Measurements from ENCODE around the gene SGTA.
"Not testable (repeated sequence)": the region's sequence is repeated elsewhere in the genome, so short reads cannot be mapped to it uniquely, and the experiment has no call there.

SGTA gene

GRCh38 chr19:2782936-2783780 lies at the start of gene SGTA:
Gene SGTA, minus strand, starts transcription at chr19:2783273. Its CDS starts 14,205 bp downstream, at chr19:2769068.
- DNase-seq: peak; percentile 94

- DNase-seq: no peak
Measured at GRCh38 chr19:2827840-2828489, 44.9 kb upstream of the SGTA start.

- no peak for DNase-seq
Measured at GRCh38 chr19:2827022-2827421, 43.9 kb upstream of the SGTA start.

- no peak for DNase-seq
Measured at GRCh38 chr19:2824129-2824528, 41.1 kb upstream of the SGTA start.

- no peak for DNase-seq
Measured at GRCh38 chr19:2823646-2824045, 40.6 kb upstream of the SGTA start.

- DNase-seq: no peak
Measured at GRCh38 chr19:2822846-2823245, 39.8 kb upstream of the SGTA start.

GRCh38 chr19:2820112-2820702 lies 37.1 kb upstream of the SGTA start:
- DNase-seq: no peak

GRCh38 chr19:2819540-2820111 lies 36.6 kb upstream of the SGTA start, which contains the start of gene ZNF554:
Gene ZNF554, plus strand, starts transcription at chr19:2819868. Its CDS starts 204 bp downstream, at chr19:2820072.
- peak; percentile 98 for DNase-seq

- DNase-seq: not testable (repeated sequence)
Measured at GRCh38 chr19:2817237-2817829, 34.3 kb upstream of the SGTA start.

- DNase-seq: no peak
Measured at GRCh38 chr19:2816641-2817040, 33.6 kb upstream of the SGTA start.

GRCh38 chr19:2815923-2816322 lies 32.9 kb upstream of the SGTA start:
- DNase-seq: no peak

- DNase-seq: no peak
Measured at GRCh38 chr19:2815191-2815614, 32.1 kb upstream of the SGTA start.

- no peak for DNase-seq
Measured at GRCh38 chr19:2814426-2814825, 31.4 kb upstream of the SGTA start.

- no peak for DNase-seq
Measured at GRCh38 chr19:2813235-2814160, 30.4 kb upstream of the SGTA start.

GRCh38 chr19:2812414-2813234 lies 29.6 kb upstream of the SGTA start:
- DNase-seq: no peak

- DNase-seq: no peak
Measured at GRCh38 chr19:2811735-2812413, 28.8 kb upstream of the SGTA start.

GRCh38 chr19:2811221-2811722 lies 28.2 kb upstream of the SGTA start:
- no peak for DNase-seq

GRCh38 chr19:2810141-2811091 lies 27.3 kb upstream of the SGTA start:
- DNase-seq: no peak
